H1 (cell line): ENCODE measurements around the gene ACBD6. TPM values are rescaled to one million over a fixed set of nuclear protein-coding genes. Genes with fewer than 3 reads are reported as not detected.

ENCODE experiments used
- CBX8 ChIP-seq: fragments of 300-800, 300-1000 bp; sonication (generic); IDR thresholded peaks from 2 replicates; pipeline ENCODE4 v1.7.1; 2016; ENCODE audit warnings: low read depth, low read length, borderline replicate concordance
- EZH2 ChIP-seq: fragments of 200-600 bp; sonication (generic); IDR thresholded peaks from 2 replicates; pipeline ENCODE4 v1.7.1; 2012; ENCODE audit warnings: low read depth, mild to moderate bottlenecking, moderate library complexity, low read length, inconsistent platforms; ENCODE audit not compliant: severe bottlenecking
- MAFK ChIP-seq: IDR thresholded peaks from 2 replicates; pipeline ENCODE4 v1.6.1; 2012; ENCODE audit warnings: low read depth, mild to moderate bottlenecking, improper control_type of control experiment, low read length
- TEAD4 ChIP-seq: IDR thresholded peaks from 2 replicates; pipeline ENCODE4 v1.6.1; 2012; ENCODE audit warnings: low read depth, low read length, inconsistent platforms, mixed read lengths
- polyA plus RNA-seq, 7 experiments: library from polyadenylated mRNA; depleted of rRNA in 3 of 7; stranded (reverse) in 5 of 7; unstranded in 2 of 7; fragments of >200 nt in 5 of 7; fragments of 200-250 nt in 2 of 7; gene quantifications; 1 replicate in 5 of 7; 2 replicates in 1 of 7; 4 replicates in 1 of 7; pipeline versions ENCODE4 v1.2.1 to v1.2.3, GENCODE V29; 2011 to 2013; ENCODE audit warnings: missing spikeins in 2 of 7, mixed read lengths in 2 of 7
- total RNA-seq: library from RNA; stranded (reverse); fragmentation: NEBNext Ultra II Directional; extraction: Animal tissue kit (Norgen Biotek cat#: 25700); gene quantifications from 2 replicates; pipeline ENCODE4 v1.2.1, GENCODE V29; 2021
- TF ChIP-seq, protein P1 (sequence below): IDR thresholded peaks from 2 replicates; pipeline ENCODE4 v1.6.1; 2011; ENCODE audit warnings: low read length, improper control_type of control experiment

ACBD6 gene
- total and polyA plus RNA-seq, 2 of the 8 experiments (the other 6 are each of a cell fraction or from before 2014, with no cell fraction given): 52.0 to 67.7 TPM

DNA sequence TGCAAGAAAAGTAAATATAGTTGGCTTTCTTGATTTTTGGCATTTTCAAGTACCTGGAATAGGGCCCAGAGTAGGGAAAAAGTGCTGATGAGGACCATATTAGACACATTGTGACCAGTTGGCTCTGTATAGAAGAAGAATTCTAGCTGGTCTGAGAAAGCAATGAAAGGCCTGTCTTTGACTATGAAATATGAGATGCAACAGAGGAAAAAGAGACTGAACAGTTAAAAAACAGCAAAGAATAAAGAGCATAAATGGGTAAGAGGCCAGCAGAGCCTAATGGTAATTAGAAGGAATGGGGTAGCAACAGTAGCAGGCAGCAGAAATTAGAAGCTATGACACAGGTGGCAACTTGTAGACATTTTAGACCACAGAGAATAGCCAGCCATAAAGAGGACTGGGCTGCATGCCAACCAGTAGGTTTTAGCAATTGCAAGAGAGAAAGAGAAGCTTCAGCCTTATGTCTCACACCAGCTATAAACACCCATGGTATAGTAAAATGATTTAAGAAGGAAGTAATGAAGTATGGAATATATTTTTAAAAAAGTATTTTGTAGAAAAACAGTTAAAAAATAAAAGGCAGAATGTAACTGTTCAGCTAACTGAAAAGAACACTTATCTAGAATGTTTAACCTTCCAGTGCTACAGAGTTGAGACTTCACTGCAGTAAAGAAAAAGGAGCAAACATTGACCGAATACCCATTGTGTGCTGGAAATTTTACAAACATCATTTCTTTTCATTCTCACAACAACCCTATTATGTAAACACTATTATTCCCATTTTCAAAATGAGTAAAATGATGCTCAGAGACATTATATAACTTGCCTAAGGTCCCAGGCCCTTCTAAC is 158.2 kb downstream of the ACBD6 start (continued):
- TF ChIP-seq, protein P1, sequence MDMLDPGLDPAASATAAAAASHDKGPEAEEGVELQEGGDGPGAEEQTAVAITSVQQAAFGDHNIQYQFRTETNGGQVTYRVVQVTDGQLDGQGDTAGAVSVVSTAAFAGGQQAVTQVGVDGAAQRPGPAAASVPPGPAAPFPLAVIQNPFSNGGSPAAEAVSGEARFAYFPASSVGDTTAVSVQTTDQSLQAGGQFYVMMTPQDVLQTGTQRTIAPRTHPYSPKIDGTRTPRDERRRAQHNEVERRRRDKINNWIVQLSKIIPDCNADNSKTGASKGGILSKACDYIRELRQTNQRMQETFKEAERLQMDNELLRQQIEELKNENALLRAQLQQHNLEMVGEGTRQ: no peak
- TF ChIP-seq EZH2: no peak
- no peak for TF ChIP-seq MAFK
- TF ChIP-seq TEAD4: no peak
- TF ChIP-seq CBX8: no peak
